IMR-90 (cell line): Measurements from ENCODE around the gene ADAMTS16. TPM values are rescaled to one million over a fixed set of nuclear protein-coding genes. Genes with fewer than 3 reads are reported as not detected.

Source experiments
- ATAC-seq: fragments of 200-7000 bp; cut with Tn5 transposase; 2 replicates; pipeline ENCODE4 v1.9.1; 2020; ENCODE audit warnings: low read depth, mild to moderate bottlenecking, moderate library complexity
- BruUV-seq: library from RNA; stranded (reverse); fragments of 400-500 nt; replicated peaks from 2 replicates; lab custom pipeline; 2021; lab: Mats Ljungman, UMichigan
- CTCF ChIA-PET: fragments of 300-600 bp; formaldehyde crosslinking; extraction: SDS; loops from one replicate; lab custom pipeline; 2021; ENCODE audit warnings: antibody characterized with exemption; lab: Yijun Ruan, JAX
- POLR2A ChIA-PET: fragments of 300-600 bp; sonication (Branson Sonifier 250); formaldehyde crosslinking; loops from one replicate; lab custom pipeline; 2022; ENCODE audit warnings: antibody characterized with exemption; ENCODE audit not compliant: unreplicated experiment; lab: Charles Lee
- DNase-seq: peaks from one replicate; pipeline ENCODE4 v3.0.0; 2013
- H2AFZ ChIP-seq: replicated peaks from 2 replicates; pipeline ENCODE3; 2013; ENCODE audit warnings: low read length, mild to moderate bottlenecking; ENCODE audit not compliant: poor library complexity
- H2AK5ac ChIP-seq: 2 replicates; pipeline ENCODE4 v1.6.1; 2013; ENCODE audit warnings: low read depth, low read length, inconsistent platforms
- H2AK9ac ChIP-seq: replicated peaks from 2 replicates; pipeline ENCODE3; 2013; ENCODE audit warnings: mild to moderate bottlenecking, low read depth, low read length, moderate library complexity; ENCODE audit not compliant: poor library complexity
- H2BK120ac ChIP-seq: 2 replicates; pipeline ENCODE4 v1.6.1; 2013; ENCODE audit warnings: low read depth, low read length, inconsistent platforms
- H2BK15ac ChIP-seq: 3 replicates; pipeline ENCODE4 v1.6.1; 2013; ENCODE audit warnings: low read depth, low read length, inconsistent platforms
- H2BK20ac ChIP-seq: 2 replicates; pipeline ENCODE4 v1.6.1; 2013; ENCODE audit warnings: low read depth, mild to moderate bottlenecking, inconsistent platforms, low read length, moderate library complexity
- H2BK5ac ChIP-seq: 2 replicates; pipeline ENCODE4 v1.6.1; 2013; ENCODE audit warnings: mild to moderate bottlenecking, low read depth, low read length, inconsistent platforms; ENCODE audit not compliant: poor library complexity, severe bottlenecking
- H3K14ac ChIP-seq: replicated peaks from 2 replicates; pipeline ENCODE4 v1.6.1; 2013; ENCODE audit warnings: low read depth, low read length, inconsistent platforms
- H3K18ac ChIP-seq: 2 replicates; pipeline ENCODE4 v1.6.1; 2013; ENCODE audit warnings: low read depth, low read length, control low read depth
- H3K23ac ChIP-seq: 2 replicates; pipeline ENCODE4 v1.6.1; 2013; ENCODE audit warnings: low read depth, low read length, inconsistent platforms
- H3K27ac ChIP-seq: 2 replicates; pipeline ENCODE4 v1.5.1; 2013; ENCODE audit warnings: mild to moderate bottlenecking, control low read depth, low read length; ENCODE audit not compliant: insufficient read depth
- H3K27me3 ChIP-seq: 2 replicates; pipeline ENCODE4 v1.6.1; 2013; ENCODE audit warnings: low read length; ENCODE audit not compliant: control insufficient read depth, insufficient read depth
- H3K36me3 ChIP-seq: 2 replicates; pipeline ENCODE4 v1.6.1; 2013; ENCODE audit warnings: low read length, mixed read lengths; ENCODE audit not compliant: control insufficient read depth, insufficient read depth
- H3K4ac ChIP-seq: 2 replicates; pipeline ENCODE4 v1.6.1; 2013; ENCODE audit warnings: low read depth, low read length, inconsistent platforms
- H3K4me1 ChIP-seq: 2 replicates; pipeline ENCODE4 v1.6.1; 2013; ENCODE audit warnings: low read length, mixed read lengths; ENCODE audit not compliant: control insufficient read depth, insufficient read depth
- H3K4me2 ChIP-seq: 2 replicates; pipeline ENCODE4 v1.6.1; 2013; ENCODE audit warnings: low read depth, mild to moderate bottlenecking, control low read depth, low read length, moderate library complexity
- H3K4me3 ChIP-seq: 2 replicates; pipeline ENCODE4 v1.5.1; 2013; ENCODE audit warnings: low read depth, mild to moderate bottlenecking, control low read depth, low read length, moderate library complexity; ENCODE audit not compliant: insufficient read depth
- H3K56ac ChIP-seq: 2 replicates; pipeline ENCODE4 v1.6.1; 2013; ENCODE audit warnings: low read length, inconsistent platforms; ENCODE audit not compliant: insufficient read depth; ENCODE audit errors: extremely low read depth
- H3K79me1 ChIP-seq, 2 experiments: 2 replicates each; pipeline ENCODE4 v1.6.1; 2013; ENCODE audit warnings: low read length in 2 of 2, inconsistent platforms in 1 of 2, low read depth in 1 of 2
- H3K9ac ChIP-seq: 2 replicates; pipeline ENCODE4 v1.6.1; 2013; ENCODE audit warnings: low read depth, low read length, control low read depth
- H3K9me1 ChIP-seq: 2 replicates; pipeline ENCODE4 v1.6.1; 2013; ENCODE audit warnings: low read length, inconsistent platforms; ENCODE audit not compliant: insufficient read depth
- H3K9me3 ChIP-seq: 2 replicates; pipeline ENCODE4 v1.6.1; 2013; ENCODE audit warnings: low read length; ENCODE audit not compliant: control insufficient read depth, insufficient read depth
- H4K20me1 ChIP-seq: 2 replicates; pipeline ENCODE4 v1.6.1; 2013; ENCODE audit warnings: low read length, inconsistent platforms; ENCODE audit not compliant: insufficient read depth
- H4K5ac ChIP-seq: 2 replicates; pipeline ENCODE4 v1.6.1; 2013; ENCODE audit warnings: mild to moderate bottlenecking, low read depth, low read length, control low read depth
- H4K8ac ChIP-seq, 2 experiments: 2 replicates each; pipeline ENCODE4 v1.6.1; 2013; ENCODE audit warnings: low read depth in 2 of 2, low read length in 2 of 2, control low read depth in 1 of 2, inconsistent platforms in 1 of 2
- H4K91ac ChIP-seq: 2 replicates; pipeline ENCODE4 v1.6.1; 2013; ENCODE audit warnings: low read depth, low read length, inconsistent platforms; ENCODE audit not compliant: insufficient read depth
- CHD1 ChIP-seq: IDR thresholded peaks from 2 replicates; pipeline ENCODE4 v1.6.1; 2012; ENCODE audit warnings: low read depth, low read length, improper control_type of control experiment
- ELK1 ChIP-seq: fragments of 150-350 bp; IDR thresholded peaks from 2 replicates; pipeline ENCODE4 v1.6.1; 2016; ENCODE audit warnings: low read depth, mild to moderate bottlenecking, low read length, moderate library complexity, borderline replicate concordance
- FOS ChIP-seq: fragments of 150-350 bp; IDR thresholded peaks from 2 replicates; pipeline ENCODE4 v1.6.1; 2016; ENCODE audit warnings: low read depth, low read length
- MAZ ChIP-seq: IDR thresholded peaks from 2 replicates; pipeline ENCODE4 v1.6.1; 2012; ENCODE audit warnings: low read depth, mild to moderate bottlenecking, low read length, improper control_type of control experiment, moderate library complexity, borderline replicate concordance
- RAD21 ChIP-seq: IDR thresholded peaks from 2 replicates; pipeline ENCODE4 v1.6.1; 2012; ENCODE audit warnings: low read length, improper control_type of control experiment
- RCOR1 ChIP-seq: IDR thresholded peaks from 2 replicates; pipeline ENCODE4 v1.6.1; 2012; ENCODE audit warnings: mild to moderate bottlenecking, low read length, improper control_type of control experiment; ENCODE audit not compliant: insufficient replicate concordance
- SMC3 ChIP-seq: fragments of 150-350 bp; IDR thresholded peaks from 2 replicates; pipeline ENCODE4 v1.6.1; 2016; ENCODE audit warnings: low read depth, mild to moderate bottlenecking, antibody characterized with exemption, low read length, moderate library complexity
- WGBS, 2 experiments: methylation state at CpG; one replicate each; pipeline versions ENCODE4 v1.1.5 to v1.1.7; 2013; ENCODE audit warnings: missing lambda C conversion rate in 2 of 2; ENCODE audit not compliant: insufficient read length in 1 of 2; ENCODE audit errors: extremely low coverage in 2 of 2; 5-methylcytosine and 5-hydroxymethylcytosine counted together
- dilution Hi-C: fragments of 300-500 bp; cut with HindIII; formaldehyde crosslinking; loops from one replicate; pipeline ENCODE4 v1.14.3; 2018; ENCODE audit warnings: low sequenced_read_pairs; ENCODE audit not compliant: unreplicated experiment
- in situ Hi-C: fragments of 300-500 bp; cut with MboI; formaldehyde crosslinking; loops from 3 replicates; pipeline ENCODE4 v1.14.3; 2019; ENCODE audit warnings: low sequenced_read_pairs, inconsistent platforms, mixed read lengths
- intact Hi-C: fragments of 100-400 bp; cut with micrococcal nuclease; formaldehyde crosslinking; loops from 2 replicates; pipeline ENCODE4 v1.10.0; 2022
- polyA plus RNA-seq, 3 experiments: library from polyadenylated mRNA; depleted of rRNA; stranded (reverse); fragments of >200 nt; gene quantifications; 2 replicates each; pipeline ENCODE4 v1.2.3, GENCODE V29; 2012; ENCODE audit warnings: low replicate concordance in 1 of 3
- total RNA-seq: library from RNA; depleted of rRNA; stranded (reverse); fragments of >200 nt; gene quantifications from 2 replicates; pipeline ENCODE4 v1.2.3, GENCODE V29; 2012
- TF ChIP-seq, protein P1 (sequence below): conservative IDR thresholded peaks from 2 replicates; pipeline ENCODE4 v1.5.1; 2012; ENCODE audit warnings: mild to moderate bottlenecking, low read depth, low read length, improper control_type of control experiment

ADAMTS16 gene
- total and polyA plus RNA-seq, 2 of the 4 experiments (the other 2 are of a cell fraction) = 0.09 to 0.18 TPM

DNA sequence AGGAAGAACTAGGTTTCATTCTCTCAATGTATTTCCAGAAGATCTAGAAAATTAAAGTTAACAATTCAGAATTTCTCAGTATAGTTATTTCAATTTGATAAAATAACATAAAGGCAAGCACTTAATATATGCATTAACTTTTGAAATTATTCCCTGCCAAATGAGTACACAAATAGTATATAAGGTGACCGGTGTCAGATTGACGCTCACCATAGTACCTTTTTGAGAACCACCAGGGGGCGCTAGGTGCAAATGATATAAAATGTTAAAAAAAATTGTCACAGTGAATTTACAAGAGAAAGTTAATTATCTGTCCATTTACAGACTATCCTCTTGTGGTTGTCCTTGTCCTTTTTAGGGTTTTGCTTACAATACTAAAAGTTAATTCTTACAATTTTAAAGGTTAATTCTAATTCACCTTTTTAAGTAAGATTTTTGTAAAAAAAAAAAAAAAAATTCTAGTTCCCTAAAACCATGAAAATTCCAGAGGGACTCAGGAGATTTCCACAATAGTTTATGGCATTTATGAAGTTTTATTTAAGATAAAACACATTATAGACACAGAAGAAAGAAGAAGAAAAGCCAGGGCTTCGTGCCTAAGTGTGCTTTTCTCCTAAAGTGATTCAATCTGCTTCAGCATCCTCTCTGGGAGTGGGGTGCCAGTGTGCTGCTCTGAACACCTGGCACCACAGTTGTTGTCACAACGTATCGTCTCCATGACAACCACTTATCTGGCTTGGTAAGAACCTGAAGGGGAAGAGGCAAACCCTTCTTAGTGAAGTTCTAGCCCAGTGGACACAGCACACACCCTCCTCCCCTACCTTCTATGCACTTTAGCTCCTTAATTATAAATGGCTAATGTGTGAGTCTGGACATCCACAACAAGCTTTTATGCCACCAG lies 1.7 kb downstream of the ADAMTS16 start:
- H3K27me3 ChIP-seq = peaks cover 14% of the 10 kb centered on the region
- in situ Hi-C loops = loop anchor here (5.0 kb wide), 1 partner anchor 280 kb away; the partner anchor contains the start of gene ICE1
- no peak overlapping the region for H3K56ac ChIP-seq
- no peak overlapping the region for H2AK9ac ChIP-seq
- no peak overlapping the region for H2AK5ac ChIP-seq
- H3K14ac ChIP-seq = no peak overlapping the region
- no peak overlapping the region for H3K27ac ChIP-seq
- no peaks in the 10 kb centered on the region for H3K36me3 ChIP-seq
- no peaks in the 10 kb centered on the region for H4K20me1 ChIP-seq
- no peak overlapping the region for H2AFZ ChIP-seq
- H3K9ac ChIP-seq = no peak overlapping the region
- H3K23ac ChIP-seq = no peak overlapping the region
- ATAC-seq = peak; percentile 61; the same call in 1 of the 2 replicates
- CTCF ChIA-PET = interaction anchor here (0.7 to 1.9 kb wide), 4 partner anchors 277 to 1344 kb away, joined by 3 to 12 read pairs (median 4); no protein-coding TSS in a partner anchor
- H3K4me3 ChIP-seq = no peak overlapping the region
- TF ChIP-seq CHD1 (no peak), RAD21 (peak; percentile 67), ELK1 (no peak), FOS (no peak), MAZ (no peak), SMC3 (peak; percentile 80), RCOR1 (no peak)
- TF ChIP-seq, protein P1, sequence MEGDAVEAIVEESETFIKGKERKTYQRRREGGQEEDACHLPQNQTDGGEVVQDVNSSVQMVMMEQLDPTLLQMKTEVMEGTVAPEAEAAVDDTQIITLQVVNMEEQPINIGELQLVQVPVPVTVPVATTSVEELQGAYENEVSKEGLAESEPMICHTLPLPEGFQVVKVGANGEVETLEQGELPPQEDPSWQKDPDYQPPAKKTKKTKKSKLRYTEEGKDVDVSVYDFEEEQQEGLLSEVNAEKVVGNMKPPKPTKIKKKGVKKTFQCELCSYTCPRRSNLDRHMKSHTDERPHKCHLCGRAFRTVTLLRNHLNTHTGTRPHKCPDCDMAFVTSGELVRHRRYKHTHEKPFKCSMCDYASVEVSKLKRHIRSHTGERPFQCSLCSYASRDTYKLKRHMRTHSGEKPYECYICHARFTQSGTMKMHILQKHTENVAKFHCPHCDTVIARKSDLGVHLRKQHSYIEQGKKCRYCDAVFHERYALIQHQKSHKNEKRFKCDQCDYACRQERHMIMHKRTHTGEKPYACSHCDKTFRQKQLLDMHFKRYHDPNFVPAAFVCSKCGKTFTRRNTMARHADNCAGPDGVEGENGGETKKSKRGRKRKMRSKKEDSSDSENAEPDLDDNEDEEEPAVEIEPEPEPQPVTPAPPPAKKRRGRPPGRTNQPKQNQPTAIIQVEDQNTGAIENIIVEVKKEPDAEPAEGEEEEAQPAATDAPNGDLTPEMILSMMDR = peak; percentile 62
- H2BK20ac ChIP-seq = no peak overlapping the region
- H3K4ac ChIP-seq = no peak overlapping the region
- H3K4me2 ChIP-seq = no peak overlapping the region
- POLR2A ChIA-PET = no interaction called here
- H3K9me1 ChIP-seq = no peaks in the 10 kb centered on the region
- no peaks in the 10 kb centered on the region for H3K4me1 ChIP-seq
- no CpG with 5 or more reads among the region's 6 CpGs for WGBS, 2 experiments
- no peak overlapping the region for H4K5ac ChIP-seq
- H4K8ac ChIP-seq = no peak overlapping the region
- H3K79me1 ChIP-seq = no peaks in the 10 kb centered on the region
- no peak overlapping the region for H2BK120ac ChIP-seq
- H2BK5ac ChIP-seq = no peak overlapping the region
- H3K9me3 ChIP-seq = no peaks in the 10 kb centered on the region
- H3K18ac ChIP-seq = no peak overlapping the region
- intact Hi-C loops = loop anchor here (1.0 to 2.0 kb wide), 2 partner anchors 199 to 277 kb away; no protein-coding TSS in a partner anchor
- peak; percentile 51 for DNase-seq
- no peak overlapping the region for H2BK15ac ChIP-seq
- BruUV-seq = no TSS peak
- no peak overlapping the region for H4K91ac ChIP-seq
- dilution Hi-C loops = no loop called here
